Ascending aorta (tissue), 2 donors: ENCODE measurements around the gene STRN3. TPM values are rescaled to one million over a fixed set of nuclear protein-coding genes. Genes with fewer than 3 reads are reported as not detected.
A peak's percentile ranks its signal among the peaks of the same experiment; 100 is the strongest.

Experiments
- DNase-seq, 2 donors: peaks; one replicate each; pipeline ENCODE4 v3.0.0-alpha.2; 2019; ENCODE audit warnings: low spot score in 2 of 2
- H3K27ac ChIP-seq, 2 donors: fragments of 200-600 bp; sonication (generic); one replicate each; pipeline ENCODE4 v1.5.1; 2016 to 2017; ENCODE audit warnings: mild to moderate bottlenecking in 1 of 2
- H3K27me3 ChIP-seq: fragments of 200-600 bp; sonication (generic); one replicate; pipeline ENCODE4 v1.5.1; 2017
- H3K36me3 ChIP-seq, 2 donors: fragments of 200-600 bp; sonication (generic); one replicate each; pipeline ENCODE4 v1.5.1; 2016
- H3K4me1 ChIP-seq, 2 donors: fragments of 200-600 bp; sonication (generic); one replicate each; pipeline ENCODE4 v1.5.1; 2016 to 2017; ENCODE audit warnings: mild to moderate bottlenecking in 1 of 2
- H3K4me3 ChIP-seq, 2 donors: fragments of 200-600 bp; sonication (generic); one replicate each; pipeline ENCODE4 v1.5.1; 2016 to 2017; ENCODE audit warnings: mild to moderate bottlenecking in 1 of 2
- H3K9me3 ChIP-seq, 2 donors: fragments of 200-600 bp; sonication (generic); one replicate each; pipeline ENCODE4 v1.5.1; 2016
- intact Hi-C: fragments of 100-400 bp; cut with DNase I; formaldehyde crosslinking; loops from one replicate; pipeline ENCODE4 v1.15.1; 2023
- total RNA-seq: library from RNA; depleted of rRNA; stranded (reverse); fragments of >200 nt; gene quantifications from one replicate; pipeline ENCODE4 v1.1.0, GENCODE V29; 2016
- TF ChIP-seq, protein P1 (sequence below), 3 experiments: fragments of 200-600 bp in 2 of 3; fragments of 450-650 bp in 1 of 3; sonication (generic) in 2 of 3; IDR thresholded peaks; one replicate each; pipeline ENCODE4 v1.5.1; 2016 to 2019; ENCODE audit warnings: antibody characterized with exemption in 3 of 3, mild to moderate bottlenecking in 1 of 3, moderate library complexity in 1 of 3

STRN3 gene
- total RNA-seq, 1 donor from 2014 or later, result 38.5 TPM

DNA sequence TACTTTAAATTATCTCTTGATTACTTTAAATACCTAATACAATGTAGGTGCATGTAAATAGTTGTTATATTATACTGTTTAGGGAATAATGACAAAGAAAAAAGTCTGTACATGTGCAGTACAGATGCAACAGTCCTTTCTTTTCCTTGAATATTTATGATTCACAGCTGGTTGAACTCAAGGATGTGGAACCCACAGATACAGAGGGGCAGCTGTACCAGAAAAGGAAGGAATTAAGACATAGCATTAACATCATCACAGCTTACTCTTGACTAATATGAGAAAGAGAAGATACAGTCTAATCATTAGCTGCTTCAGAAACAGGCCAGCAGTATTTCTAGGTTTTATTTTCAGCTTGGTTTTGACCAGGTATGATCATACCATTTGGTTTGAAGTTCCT is 35.4 kb downstream of the STRN3 start:
- TF ChIP-seq, protein P1, sequence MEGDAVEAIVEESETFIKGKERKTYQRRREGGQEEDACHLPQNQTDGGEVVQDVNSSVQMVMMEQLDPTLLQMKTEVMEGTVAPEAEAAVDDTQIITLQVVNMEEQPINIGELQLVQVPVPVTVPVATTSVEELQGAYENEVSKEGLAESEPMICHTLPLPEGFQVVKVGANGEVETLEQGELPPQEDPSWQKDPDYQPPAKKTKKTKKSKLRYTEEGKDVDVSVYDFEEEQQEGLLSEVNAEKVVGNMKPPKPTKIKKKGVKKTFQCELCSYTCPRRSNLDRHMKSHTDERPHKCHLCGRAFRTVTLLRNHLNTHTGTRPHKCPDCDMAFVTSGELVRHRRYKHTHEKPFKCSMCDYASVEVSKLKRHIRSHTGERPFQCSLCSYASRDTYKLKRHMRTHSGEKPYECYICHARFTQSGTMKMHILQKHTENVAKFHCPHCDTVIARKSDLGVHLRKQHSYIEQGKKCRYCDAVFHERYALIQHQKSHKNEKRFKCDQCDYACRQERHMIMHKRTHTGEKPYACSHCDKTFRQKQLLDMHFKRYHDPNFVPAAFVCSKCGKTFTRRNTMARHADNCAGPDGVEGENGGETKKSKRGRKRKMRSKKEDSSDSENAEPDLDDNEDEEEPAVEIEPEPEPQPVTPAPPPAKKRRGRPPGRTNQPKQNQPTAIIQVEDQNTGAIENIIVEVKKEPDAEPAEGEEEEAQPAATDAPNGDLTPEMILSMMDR (IDR thresholded peaks at IDR 0.05), result no peak
- no peak overlapping the region for H3K27ac ChIP-seq
- no peaks in the 10 kb centered on the region for H3K27me3 ChIP-seq
- no peaks in the 10 kb centered on the region for H3K9me3 ChIP-seq
- peaks cover 0 to 13% of the 10 kb centered on the region in 2 donors for H3K4me1 ChIP-seq
- no peak for DNase-seq
- no peaks in the 10 kb centered on the region for H3K36me3 ChIP-seq
- intact Hi-C loops, result no loop called here
- H3K4me3 ChIP-seq, result no peak overlapping the region

DNA sequence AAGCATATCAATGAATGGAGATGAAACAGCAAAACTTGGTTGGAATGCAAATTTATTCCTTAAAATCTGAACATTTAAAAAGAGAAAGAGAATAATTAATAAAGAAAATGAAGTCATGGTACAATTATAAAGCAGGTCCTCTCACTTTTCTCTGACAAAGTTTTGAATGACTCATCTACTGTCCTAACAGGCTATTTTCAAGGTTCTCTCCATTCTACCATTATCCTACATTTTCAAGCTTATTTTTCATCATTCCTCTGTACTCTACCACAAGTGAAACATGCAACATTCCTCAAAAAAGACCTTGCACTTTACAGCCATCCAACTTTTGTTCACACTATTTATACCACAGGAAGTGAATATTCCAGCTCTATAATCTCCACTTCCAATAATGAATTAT is 37.7 kb downstream of the STRN3 start:
- intact Hi-C loops, result no loop called here

DNA sequence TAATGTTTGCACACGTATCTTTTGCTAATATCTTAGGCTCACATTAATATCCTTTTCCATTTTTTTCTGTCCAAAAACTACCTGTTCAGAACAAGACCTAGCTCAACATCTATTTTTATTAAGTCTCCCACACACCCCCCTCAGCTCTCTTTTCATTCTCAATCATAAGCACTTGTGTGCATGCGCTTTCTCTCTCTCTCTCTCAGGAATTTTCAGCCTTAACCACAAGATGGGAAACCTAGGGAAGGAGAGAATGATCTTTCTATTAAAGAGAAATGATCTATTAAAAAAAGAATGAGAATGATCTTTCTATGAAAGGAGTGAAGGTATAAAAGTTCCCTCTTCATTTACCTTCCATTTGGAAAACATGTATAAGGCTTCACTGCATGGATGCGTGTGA is 40.4 kb downstream of the STRN3 start:
- DNase-seq, result no peak
- Histone ChIP-seq H3K27me3 (no peaks in the 10 kb centered on the region), H3K4me1 (peaks cover 0 to 7% of the 10 kb centered on the region in 2 donors), H3K9me3 (no peaks in the 10 kb centered on the region), H3K4me3 (no peak overlapping the region), H3K27ac (no peak overlapping the region), H3K36me3 (no peaks in the 10 kb centered on the region)
- intact Hi-C loops, result no loop called here
- TF ChIP-seq, protein P1 (IDR thresholded peaks at IDR 0.05), result no peak

More for the DNA sequence above, 37.7 kb downstream of the STRN3 start:
- Histone ChIP-seq H3K36me3 (no peaks in the 10 kb centered on the region), H3K27ac (peak overlapping the region; percentile 36 to 60), H3K27me3 (no peaks in the 10 kb centered on the region), H3K4me1 (no peaks in the 10 kb centered on the region), H3K4me3 (no peak overlapping the region), H3K9me3 (no peaks in the 10 kb centered on the region)
- TF ChIP-seq, protein P1 (IDR thresholded peaks at IDR 0.05), result no peak
- DNase-seq, result no peak

DNA sequence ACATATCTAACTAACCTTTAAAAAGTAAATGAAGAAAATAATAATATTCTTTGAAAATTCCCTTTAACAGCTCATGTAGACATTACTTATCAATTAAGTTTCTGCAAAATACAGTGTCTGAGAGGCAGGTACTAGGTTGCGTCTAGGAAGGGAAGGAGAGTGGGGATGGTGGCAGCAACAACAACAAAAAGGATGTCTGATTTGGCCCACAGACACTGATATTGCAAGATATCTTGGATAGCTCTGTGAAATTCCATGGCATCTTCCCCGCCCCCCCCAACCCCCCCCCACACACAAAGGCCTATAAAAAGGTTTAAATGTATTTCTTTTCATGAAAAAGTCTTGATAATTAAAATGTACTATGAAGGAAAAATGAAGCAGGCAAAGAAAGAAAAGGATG is 42.3 kb downstream of the STRN3 start:
- no peak for DNase-seq
- Histone ChIP-seq H3K27ac (no peak overlapping the region), H3K9me3 (no peaks in the 10 kb centered on the region), H3K4me1 (peaks cover 0 to 15% of the 10 kb centered on the region in 2 donors), H3K4me3 (no peak overlapping the region), H3K36me3 (no peaks in the 10 kb centered on the region), H3K27me3 (no peaks in the 10 kb centered on the region)
- intact Hi-C loops, result no loop called here
- TF ChIP-seq, protein P1 (IDR thresholded peaks at IDR 0.05), result no peak

DNA sequence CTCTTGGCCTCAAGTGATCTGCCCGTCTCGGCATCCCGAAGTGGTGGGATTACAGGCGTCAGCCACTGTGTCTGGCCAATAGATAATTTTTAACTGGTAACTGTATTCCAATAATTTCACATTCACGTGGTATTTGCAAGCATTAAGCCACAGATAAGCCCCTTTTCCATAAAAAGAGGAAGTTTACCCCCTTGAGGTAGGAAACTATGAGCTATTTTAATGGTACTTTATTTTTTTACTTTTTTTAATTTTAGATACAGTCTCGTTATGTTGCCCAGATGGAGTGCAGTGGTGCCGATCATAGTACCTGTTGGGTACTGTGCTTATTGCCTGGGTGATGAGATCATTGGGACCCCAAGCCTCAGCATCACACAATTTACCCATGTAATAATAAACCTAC is 43.6 kb downstream of the STRN3 start:
- no peak overlapping the region for H3K27ac ChIP-seq
- no peaks in the 10 kb centered on the region for H3K36me3 ChIP-seq
- peaks cover 0 to 15% of the 10 kb centered on the region in 2 donors for H3K4me1 ChIP-seq
- H3K9me3 ChIP-seq, result no peaks in the 10 kb centered on the region
- no peak for DNase-seq
- no peak overlapping the region for H3K4me3 ChIP-seq
- intact Hi-C loops, result no loop called here
- TF ChIP-seq, protein P1 (IDR thresholded peaks at IDR 0.05), result no peak
- no peaks in the 10 kb centered on the region for H3K27me3 ChIP-seq

DNA sequence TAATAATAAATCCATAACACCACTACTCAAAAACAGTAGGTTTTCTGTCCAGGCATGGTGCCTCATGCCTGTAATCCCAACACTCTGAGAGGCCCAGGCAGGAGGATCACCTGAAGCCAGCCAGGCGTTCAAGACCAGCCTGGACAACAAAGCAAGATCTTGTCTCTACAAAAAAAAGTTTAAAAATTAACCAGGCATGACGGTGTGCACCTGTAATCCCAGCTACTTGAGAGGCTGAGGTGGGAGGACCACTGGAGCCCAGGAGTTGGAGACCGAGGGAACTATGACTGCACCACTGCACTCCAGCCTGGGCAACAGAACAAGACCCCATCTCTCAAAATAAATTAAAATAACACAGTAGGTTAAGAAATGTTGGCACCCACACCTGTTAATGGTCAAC is 45.2 kb downstream of the STRN3 start:
- DNase-seq, result no peak
- TF ChIP-seq, protein P1 (IDR thresholded peaks at IDR 0.05), result no peak
- H3K27ac ChIP-seq, result peak overlapping the region in 1 of 2 donors; percentile 11
- H3K4me3 ChIP-seq, result no peak overlapping the region
- H3K9me3 ChIP-seq, result no peaks in the 10 kb centered on the region
- peaks cover 0 to 15% of the 10 kb centered on the region in 2 donors for H3K4me1 ChIP-seq
- H3K27me3 ChIP-seq, result no peaks in the 10 kb centered on the region
- no peaks in the 10 kb centered on the region for H3K36me3 ChIP-seq
- intact Hi-C loops, result loop anchor here (2.0 kb wide), 1 partner anchor 100 kb away; no protein-coding TSS in a partner anchor
